ENCODE data around the gene ISL1. TPM values are rescaled to one million over a fixed set of nuclear protein-coding genes. Genes with fewer than 3 reads are reported as not detected.

The ISL1 gene
- total and polyA plus RNA-seq, 12 donors, result not detected

- no peaks in the 10 kb centered on the region for H3K36me3 ChIP-seq
- no peak overlapping the region for H3K4me3 ChIP-seq
- intact Hi-C loops (cut with DNase I), result no loop called here
- peaks cover 14 to 98% (median 86%) of the 10 kb centered on the region in 7 donors for H3K27me3 ChIP-seq
- no peak for DNase-seq
- no peak for TF ChIP-seq CTCF (IDR thresholded peaks at IDR 0.05)
- no peaks in the 10 kb centered on the region for H3K4me1 ChIP-seq
- WGBS, 2 donors, result 14 to 22% methylated on average over 4 of the region's 4 CpGs
- H3K27ac ChIP-seq, result no peak overlapping the region
- no peaks in the 10 kb centered on the region for H3K9me3 ChIP-seq
- ATAC-seq, result no peak
These were observed 13.5 kb downstream of the ISL1 start for GRCh38 chr5:51396797-51397196.

DNA sequence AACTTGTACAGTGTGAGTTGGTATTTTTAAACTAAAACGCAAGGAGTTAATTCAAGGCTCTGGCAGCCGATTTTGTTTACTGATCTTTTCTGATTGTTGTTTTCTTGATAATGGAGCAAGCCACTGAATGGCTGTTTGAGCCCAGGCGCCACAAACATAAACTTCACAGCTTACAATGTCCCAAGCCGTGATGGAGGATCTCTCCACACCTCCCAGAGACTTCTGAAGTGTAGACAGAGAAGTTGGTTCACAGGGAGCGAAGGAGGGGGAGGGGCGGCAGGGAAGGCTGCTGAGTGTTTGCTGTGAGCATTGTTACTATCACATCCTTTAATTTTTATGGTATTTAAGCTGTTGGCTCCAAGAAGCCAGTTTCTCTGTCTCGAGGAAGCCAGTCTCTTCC, 14.7 kb downstream of the ISL1 start:
- Histone ChIP-seq H3K9me3 (no peaks in the 10 kb centered on the region), H3K27ac (no peak overlapping the region), H3K4me3 (no peak overlapping the region), H3K27me3 (peaks cover 14 to 91% (median 80%) of the 10 kb centered on the region in 7 donors), H3K36me3 (no peaks in the 10 kb centered on the region), H3K4me1 (no peaks in the 10 kb centered on the region)
- DNase-seq, result no peak
- intact Hi-C loops (cut with DNase I), result no loop called here
- 2 to 3% methylated on average over 7 of the region's 7 CpGs for WGBS, 2 donors
- ATAC-seq, result no peak
- no peak for TF ChIP-seq CTCF (IDR thresholded peaks at IDR 0.05)

GRCh38 chr5:51398875-51399642, 15.8 kb downstream of the ISL1 start:
- Histone ChIP-seq H3K4me3 (no peak overlapping the region), H3K4me1 (no peaks in the 10 kb centered on the region), H3K27ac (no peak overlapping the region), H3K9me3 (no peaks in the 10 kb centered on the region), H3K27me3 (peaks cover 14 to 87% (median 73%) of the 10 kb centered on the region in 7 donors), H3K36me3 (no peaks in the 10 kb centered on the region)
- 1 to 2% methylated on average over 57 of the region's 57 CpGs for WGBS, 2 donors
- no peak for ATAC-seq
- intact Hi-C loops (cut with DNase I), result no loop called here
- no peak for DNase-seq
- no peak for TF ChIP-seq CTCF (IDR thresholded peaks at IDR 0.05)

DNA sequence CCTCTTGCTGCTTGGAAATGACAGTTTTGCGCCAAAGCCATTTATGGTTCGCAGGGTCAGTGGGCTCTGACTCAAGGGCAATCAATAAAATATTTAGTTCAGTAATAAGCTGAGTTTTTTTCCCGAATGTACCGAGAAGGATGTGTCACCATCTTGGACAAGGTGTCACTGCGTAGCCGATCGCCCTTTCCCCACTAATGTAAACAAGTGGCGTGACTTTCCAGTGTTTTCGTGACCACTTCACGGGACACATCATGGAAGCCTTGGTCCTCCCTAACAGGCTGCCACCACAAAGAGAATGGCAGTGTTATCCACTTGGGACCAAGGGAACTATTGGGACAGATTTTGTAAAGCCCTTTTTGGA, 16.4 kb downstream of the ISL1 start:
- ATAC-seq, result no peak
- DNase-seq, result no peak
- intact Hi-C loops (cut with DNase I), result no loop called here
- Histone ChIP-seq H3K36me3 (no peaks in the 10 kb centered on the region), H3K27ac (no peak overlapping the region), H3K9me3 (no peaks in the 10 kb centered on the region), H3K4me1 (no peaks in the 10 kb centered on the region), H3K4me3 (no peak overlapping the region), H3K27me3 (peaks cover 14 to 84% (median 67%) of the 10 kb centered on the region in 7 donors)
- WGBS, 2 donors, result 5% methylated on average over 10 of the region's 10 CpGs
- no peak for TF ChIP-seq CTCF (IDR thresholded peaks at IDR 0.05)
